Progenitor cell of endocrine pancreas (in vitro differentiated cells): ENCODE results near the gene CNP. TPM values are rescaled to one million over a fixed set of nuclear protein-coding genes. Genes with fewer than 3 reads are reported as not detected.

Experiments
- DNase-seq: peaks from one replicate; pipeline ENCODE4 v3.0.0; 2021; ENCODE audit warnings: low spot score; ENCODE audit not compliant: unreplicated experiment
- H3K27ac Mint-ChIP-seq: 2 replicates; pipeline ENCODE4 v1.8.0; 2021; ENCODE audit warnings: mild to moderate bottlenecking, moderate library complexity, mixed read lengths
- H3K27me3 Mint-ChIP-seq: 2 replicates; pipeline ENCODE4 v1.8.0; 2021; ENCODE audit warnings: mixed read lengths
- H3K36me3 Mint-ChIP-seq: 2 replicates; pipeline ENCODE4 v1.8.0; 2022; ENCODE audit warnings: mixed read lengths; ENCODE audit not compliant: insufficient read depth
- H3K4me1 Mint-ChIP-seq: 2 replicates; pipeline ENCODE4 v1.8.0; 2021; ENCODE audit warnings: low read depth, mixed read lengths
- H3K4me3 Mint-ChIP-seq: 2 replicates; pipeline ENCODE4 v1.8.0; 2021; ENCODE audit warnings: low read depth, mild to moderate bottlenecking, moderate library complexity, mixed read lengths
- H3K9me3 Mint-ChIP-seq: 2 replicates; pipeline ENCODE4 v1.8.0; 2021; ENCODE audit warnings: low read depth, mixed read lengths
- CTCF ChIP-seq: fragments of 200-600 bp; sonication (generic); IDR thresholded peaks from one replicate; pipeline ENCODE4 v1.5.0; 2021; ENCODE audit warnings: antibody characterized with exemption, mild to moderate bottlenecking; ENCODE audit not compliant: unreplicated experiment
- total RNA-seq: library from RNA; stranded (reverse); gene quantifications from 2 replicates; pipeline ENCODE4 v1.2.1, GENCODE V29; 2021

The CNP gene
- total RNA-seq, 1 donor from 2014 or later, result 98.7 TPM

- H3K4me1 Mint-ChIP-seq, result no peaks in the 10 kb centered on the region
- no peak overlapping the region for H3K4me3 Mint-ChIP-seq
- H3K27ac Mint-ChIP-seq, result no peak overlapping the region
- TF ChIP-seq CTCF, result no peak
- peaks cover 5% of the 10 kb centered on the region for H3K36me3 Mint-ChIP-seq
- H3K9me3 Mint-ChIP-seq, result no peaks in the 10 kb centered on the region
- no peaks in the 10 kb centered on the region for H3K27me3 Mint-ChIP-seq
- no peak for DNase-seq
Observed at GRCh38 chr17:41944943-41945342, 21.7 kb upstream of the CNP start.

- Mint-ChIP-seq H3K36me3 (peaks cover 2% of the 10 kb centered on the region), H3K4me3 (no peak overlapping the region), H3K27me3 (no peaks in the 10 kb centered on the region), H3K9me3 (no peaks in the 10 kb centered on the region), H3K27ac (no peak overlapping the region), H3K4me1 (no peaks in the 10 kb centered on the region)
- TF ChIP-seq CTCF, result no peak
- no peak for DNase-seq
Observed at GRCh38 chr17:41948762-41949460, 17.7 kb upstream of the CNP start.

- Mint-ChIP-seq H3K4me3 (no peak overlapping the region), H3K27ac (no peak overlapping the region), H3K9me3 (no peaks in the 10 kb centered on the region), H3K27me3 (no peaks in the 10 kb centered on the region), H3K4me1 (peaks cover 6% of the 10 kb centered on the region), H3K36me3 (peaks cover 1% of the 10 kb centered on the region)
- DNase-seq, result no peak
- TF ChIP-seq CTCF, result no peak
Observed at GRCh38 chr17:41956522-41956921, 10.1 kb upstream of the CNP start.

- Mint-ChIP-seq H3K9me3 (no peaks in the 10 kb centered on the region), H3K4me1 (peaks cover 9% of the 10 kb centered on the region), H3K27ac (no peak overlapping the region), H3K27me3 (no peaks in the 10 kb centered on the region), H3K36me3 (peaks cover 1% of the 10 kb centered on the region), H3K4me3 (no peak overlapping the region)
- DNase-seq, result no peak
- TF ChIP-seq CTCF, result no peak
Observed at GRCh38 chr17:41957031-41957868, 9.3 kb upstream of the CNP start.

- no peak for DNase-seq
- Mint-ChIP-seq H3K4me1 (peaks cover 11% of the 10 kb centered on the region), H3K9me3 (no peaks in the 10 kb centered on the region), H3K36me3 (peaks cover 1% of the 10 kb centered on the region), H3K27me3 (no peaks in the 10 kb centered on the region), H3K27ac (no peak overlapping the region), H3K4me3 (no peak overlapping the region)
- no peak for TF ChIP-seq CTCF
Observed at GRCh38 chr17:41957869-41958439, 8.6 kb upstream of the CNP start.
